GM12878 (cell line): ENCODE measurements around the gene MAP3K4. TPM values are rescaled to one million over a fixed set of nuclear protein-coding genes. Genes with fewer than 3 reads are reported as not detected.

ENCODE experiments used
- ASH2L ChIP-seq: fragments of 300-600, 200-600 bp; sonication (generic); IDR thresholded peaks from 2 replicates; pipeline ENCODE4 v1.6.1; 2017; ENCODE audit warnings: low read depth, mild to moderate bottlenecking, borderline replicate concordance
- CHD4 ChIP-seq: fragments of 200-600 bp; sonication (generic); IDR thresholded peaks from 2 replicates; pipeline ENCODE4 v1.6.1; 2016; ENCODE audit warnings: mild to moderate bottlenecking
- CUX1 ChIP-seq: IDR thresholded peaks from 2 replicates; pipeline ENCODE4 v1.6.1; 2012; ENCODE audit warnings: improper control_type of control experiment, low read depth, low read length; ENCODE audit not compliant: insufficient replicate concordance
- EGR1 ChIP-seq, 2 experiments: IDR thresholded peaks; 1 replicate in 1 of 2; 2 replicates in 1 of 2; pipeline ENCODE4 v1.6.1; 2011 to 2012; ENCODE audit warnings: low read depth in 2 of 2, low read length in 2 of 2, borderline replicate concordance in 1 of 2, mild to moderate bottlenecking in 1 of 2, moderate library complexity in 1 of 2
- EZH2 ChIP-seq: IDR thresholded peaks from 2 replicates; pipeline ENCODE4 v1.6.1; 2012; ENCODE audit warnings: low read depth, mild to moderate bottlenecking, control low read depth, inconsistent platforms, low read length, borderline replicate concordance; ENCODE audit not compliant: control insufficient read depth
- GABPA ChIP-seq: IDR thresholded peaks from 2 replicates; pipeline ENCODE4 v1.6.1; 2014; ENCODE audit warnings: antibody characterized with exemption, low read depth, mild to moderate bottlenecking, inconsistent platforms
- IRF3 ChIP-seq: fragments of 450-650 bp; IDR thresholded peaks from 2 replicates; pipeline ENCODE4 v1.6.1; 2014; ENCODE audit warnings: mild to moderate bottlenecking
- MEF2A ChIP-seq: IDR thresholded peaks from 2 replicates; pipeline ENCODE4 v1.6.1; 2011; ENCODE audit warnings: low read depth, mild to moderate bottlenecking, low read length, moderate library complexity; ENCODE audit not compliant: insufficient read depth
- NFIC ChIP-seq: IDR thresholded peaks from 2 replicates; pipeline ENCODE4 v1.6.1; 2012; ENCODE audit warnings: low read depth, mild to moderate bottlenecking, inconsistent platforms, low read length, moderate library complexity
- NR2C1 ChIP-seq: fragments of 450-650 bp; IDR thresholded peaks from 2 replicates; pipeline ENCODE4 v1.6.1; 2017; ENCODE audit warnings: antibody characterized with exemption, mild to moderate bottlenecking, moderate library complexity
- PKNOX1 ChIP-seq: fragments of 450-650 bp; IDR thresholded peaks from 2 replicates; pipeline ENCODE4 v1.6.1; 2016; ENCODE audit warnings: mild to moderate bottlenecking
- POLR2A ChIP-seq: IDR thresholded peaks from 2 replicates; pipeline ENCODE4 v1.6.1; 2011; ENCODE audit warnings: low read depth, mild to moderate bottlenecking, low read length
- POLR2AphosphoS2 ChIP-seq: IDR thresholded peaks from 2 replicates; pipeline ENCODE4 v1.6.1; 2011; ENCODE audit warnings: low read depth, mild to moderate bottlenecking, low read length, improper control_type of control experiment, moderate library complexity
- RUNX3 ChIP-seq: IDR thresholded peaks from 2 replicates; pipeline ENCODE4 v1.6.1; 2012; ENCODE audit warnings: low read length, inconsistent platforms
- SMAD1 ChIP-seq: fragments of 450-650 bp; IDR thresholded peaks from 2 replicates; pipeline ENCODE4 v1.6.1; 2018; ENCODE audit warnings: mild to moderate bottlenecking, low read depth; ENCODE audit not compliant: partially characterized antibody
- SMARCA5 ChIP-seq: fragments of 450-650 bp; IDR thresholded peaks from 2 replicates; pipeline ENCODE4 v1.6.1; 2017; ENCODE audit warnings: mild to moderate bottlenecking
- ZNF217 ChIP-seq: fragments of 450-650 bp; IDR thresholded peaks from 2 replicates; pipeline ENCODE4 v1.6.1; 2017; ENCODE audit warnings: antibody characterized with exemption, mild to moderate bottlenecking
- ZNF274 ChIP-seq: IDR thresholded peaks from one replicate; pipeline ENCODE4 v1.8.0; 2011; ENCODE audit not compliant: insufficient read length, insufficient read depth
- polyA plus RNA-seq, 11 experiments: library from polyadenylated mRNA; depleted of rRNA in 4 of 11; unstranded in 6 of 11; stranded (reverse) in 5 of 11; fragments of >200 nt; fragmentation: Nextera tagmentation in 4 of 11; fragmentation: Illumina TruSeq in 1 of 11; extraction: Ambion mirVana in 4 of 11; extraction: Trizol in 1 of 11; gene quantifications; 1 replicate in 1 of 11; 2 replicates in 10 of 11; pipeline versions ENCODE4 v1.2.1 to v1.2.3, GENCODE V29; 2011 to 2016; ENCODE audit warnings: inconsistent platforms in 2 of 11, missing spikeins in 2 of 11, low read depth in 1 of 11
- total RNA-seq, 4 experiments: library from RNA; depleted of rRNA in 3 of 4; stranded (reverse); fragments of >200 nt in 3 of 4; fragmentation: Illumina TruSeq in 1 of 4; extraction: Trizol in 1 of 4; gene quantifications; 2 replicates each; pipeline versions ENCODE4 v1.2.1 to v1.2.3, GENCODE V29; 2013 to 2021
- TF ChIP-seq, protein P1 (sequence below): fragments of 450-650 bp; conservative IDR thresholded peaks from 2 replicates; pipeline ENCODE4 v1.6.1; 2017; ENCODE audit warnings: mild to moderate bottlenecking, moderate library complexity

The MAP3K4 gene
- total and polyA plus RNA-seq, 10 of the 15 experiments (the other 5 are each of a cell fraction or from before 2014, with no cell fraction given) = 14.0 to 44.5 (median 23.1) TPM

DNA sequence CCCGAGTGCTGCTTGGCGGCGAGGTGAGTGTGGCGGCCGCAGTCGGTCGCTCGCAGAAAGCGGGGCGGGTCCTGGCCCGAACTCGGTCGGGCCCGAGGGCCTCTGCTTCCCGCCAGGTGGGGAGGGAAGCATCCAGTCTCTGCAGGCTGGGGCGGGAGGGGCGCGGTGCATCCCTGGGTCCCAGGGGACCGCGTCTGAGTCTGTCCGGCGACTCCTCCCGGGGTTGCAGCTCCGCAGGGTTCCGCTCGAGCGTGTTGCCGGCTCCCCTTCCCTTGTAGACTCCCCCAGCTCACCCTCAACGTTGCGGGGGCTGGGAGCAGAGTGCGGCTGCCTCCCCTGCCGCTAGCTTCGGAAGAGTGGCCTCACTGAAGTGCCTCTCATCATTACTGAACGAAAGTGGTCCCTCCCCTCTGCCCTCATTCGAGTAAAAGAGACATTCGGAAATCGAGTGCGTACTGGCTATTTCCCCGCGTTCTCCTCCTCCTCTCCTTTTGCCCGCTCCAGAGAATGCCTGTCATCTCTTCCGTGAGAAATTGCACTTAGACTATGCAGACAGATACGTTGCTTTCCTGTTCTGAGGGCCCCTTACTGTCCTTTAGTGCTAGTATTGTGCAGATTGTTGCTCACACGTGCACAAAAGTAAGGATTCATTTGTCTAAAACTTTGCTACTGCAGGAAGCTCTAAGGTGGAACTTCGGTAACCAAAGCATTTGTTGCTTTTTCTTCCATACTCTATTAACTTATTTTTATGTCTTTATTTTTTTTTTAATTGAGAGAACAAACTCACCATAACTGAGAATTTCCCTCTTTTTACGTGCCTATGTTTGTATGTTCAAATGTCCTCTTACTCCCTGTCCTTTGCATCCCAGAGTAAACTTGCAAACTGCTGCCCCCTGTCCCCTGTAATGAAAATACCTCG is 751 bp downstream of the MAP3K4 start (continued):
- TF ChIP-seq CHD4 (no peak), GABPA (no peak), IRF3 (no peak), EZH2 (no peak), EGR1 (IDR thresholded peaks at IDR 0.05; ENCODE audit: borderline replicate concordance in 1 of 2, low read depth in 2 of 2, low read length in 2 of 2) (peak in 1 of 2 experiments; percentile 20; a peak in 1 of 3 replicates), NFIC (no peak), MEF2A (no peak), POLR2A (peak; percentile 26), ZNF217 (no peak), SMAD1 (no peak), NR2C1 (no peak), ASH2L (0 out of 2 replicates have a peak, but pooled peaks have one; percentile 1), CUX1 (no peak), RUNX3 (0 out of 2 replicates have a peak, but pooled peaks have one; percentile 2), PKNOX1 (peak; percentile 17; the same call in 1 of the 2 replicates), ZNF274 (no peak), POLR2AphosphoS2 (no peak), SMARCA5 (peak; percentile 25; the same call in 1 of the 2 replicates)
- TF ChIP-seq, protein P1, sequence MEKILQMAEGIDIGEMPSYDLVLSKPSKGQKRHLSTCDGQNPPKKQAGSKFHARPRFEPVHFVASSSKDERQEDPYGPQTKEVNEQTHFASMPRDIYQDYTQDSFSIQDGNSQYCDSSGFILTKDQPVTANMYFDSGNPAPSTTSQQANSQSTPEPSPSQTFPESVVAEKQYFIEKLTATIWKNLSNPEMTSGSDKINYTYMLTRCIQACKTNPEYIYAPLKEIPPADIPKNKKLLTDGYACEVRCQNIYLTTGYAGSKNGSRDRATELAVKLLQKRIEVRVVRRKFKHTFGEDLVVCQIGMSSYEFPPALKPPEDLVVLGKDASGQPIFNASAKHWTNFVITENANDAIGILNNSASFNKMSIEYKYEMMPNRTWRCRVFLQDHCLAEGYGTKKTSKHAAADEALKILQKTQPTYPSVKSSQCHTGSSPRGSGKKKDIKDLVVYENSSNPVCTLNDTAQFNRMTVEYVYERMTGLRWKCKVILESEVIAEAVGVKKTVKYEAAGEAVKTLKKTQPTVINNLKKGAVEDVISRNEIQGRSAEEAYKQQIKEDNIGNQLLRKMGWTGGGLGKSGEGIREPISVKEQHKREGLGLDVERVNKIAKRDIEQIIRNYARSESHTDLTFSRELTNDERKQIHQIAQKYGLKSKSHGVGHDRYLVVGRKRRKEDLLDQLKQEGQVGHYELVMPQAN = 0 out of 2 replicates have a peak, but pooled peaks have one; percentile 6
